Measurements from ENCODE around the gene CCL28. TPM values are rescaled to one million over a fixed set of nuclear protein-coding genes. Genes with fewer than 3 reads are reported as not detected.

The CCL28 gene
- total and polyA plus RNA-seq, 9 of the 15 experiments (the other 6 are each of a cell fraction or from before 2014, with no cell fraction given), result not detected

- no peak for TF ChIP-seq ZKSCAN8 (CRISPR knock-in tag; IDR thresholded peaks at IDR 0.05)
- no peak for TF ChIP-seq TOE1 (IDR thresholded peaks at IDR 0.05; ENCODE audit: borderline replicate concordance)
- no peak for TF ChIP-seq TOE1 (CRISPR knock-in tag; IDR thresholded peaks at IDR 0.05; ENCODE audit: borderline replicate concordance, low read depth)
- TF ChIP-seq U2AF2 (optimal IDR thresholded peaks at IDR 0.05; ENCODE audit: low read depth, low read length), result no peak
- no peak for TF ChIP-seq ZNF318 (IDR thresholded peaks at IDR 0.05; ENCODE audit: borderline replicate concordance in 1 of 2, low read depth in 1 of 2)
- TF ChIP-seq, protein P1, sequence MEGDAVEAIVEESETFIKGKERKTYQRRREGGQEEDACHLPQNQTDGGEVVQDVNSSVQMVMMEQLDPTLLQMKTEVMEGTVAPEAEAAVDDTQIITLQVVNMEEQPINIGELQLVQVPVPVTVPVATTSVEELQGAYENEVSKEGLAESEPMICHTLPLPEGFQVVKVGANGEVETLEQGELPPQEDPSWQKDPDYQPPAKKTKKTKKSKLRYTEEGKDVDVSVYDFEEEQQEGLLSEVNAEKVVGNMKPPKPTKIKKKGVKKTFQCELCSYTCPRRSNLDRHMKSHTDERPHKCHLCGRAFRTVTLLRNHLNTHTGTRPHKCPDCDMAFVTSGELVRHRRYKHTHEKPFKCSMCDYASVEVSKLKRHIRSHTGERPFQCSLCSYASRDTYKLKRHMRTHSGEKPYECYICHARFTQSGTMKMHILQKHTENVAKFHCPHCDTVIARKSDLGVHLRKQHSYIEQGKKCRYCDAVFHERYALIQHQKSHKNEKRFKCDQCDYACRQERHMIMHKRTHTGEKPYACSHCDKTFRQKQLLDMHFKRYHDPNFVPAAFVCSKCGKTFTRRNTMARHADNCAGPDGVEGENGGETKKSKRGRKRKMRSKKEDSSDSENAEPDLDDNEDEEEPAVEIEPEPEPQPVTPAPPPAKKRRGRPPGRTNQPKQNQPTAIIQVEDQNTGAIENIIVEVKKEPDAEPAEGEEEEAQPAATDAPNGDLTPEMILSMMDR (IDR thresholded peaks at IDR 0.05 in 2 of 3, conservative IDR thresholded peaks at IDR 0.05 in 1 of 3; ENCODE audit: insufficient read depth in 2 of 3, low read depth in 1 of 3, low read length in 3 of 3), result peak; percentile 88 to 99 (median 96)
Observed at GRCh38 chr5:43389679-43390329, 22.4 kb downstream of the CCL28 start (continued).
